Measurements from ENCODE around the gene MLLT1. TPM values are rescaled to one million over a fixed set of nuclear protein-coding genes. Genes with fewer than 3 reads are reported as not detected.

MLLT1 gene
- total RNA-seq, 1 donor from 2014 or later = 59.2 TPM

- DNase-seq (ENCODE audit: low spot score) = peak; percentile 72
- no peaks in the 10 kb centered on the region for H3K9me3 Mint-ChIP-seq (ENCODE audit: unreplicated experiment)
- peaks cover 14% of the 10 kb centered on the region for H3K4me1 Mint-ChIP-seq (ENCODE audit: unreplicated experiment)
- H3K36me3 Mint-ChIP-seq (ENCODE audit: low read depth, unreplicated experiment) = peaks cover 30% of the 10 kb centered on the region
- peaks cover 6% of the 10 kb centered on the region for H3K27me3 Mint-ChIP-seq (ENCODE audit: unreplicated experiment)
- H3K27ac Mint-ChIP-seq (ENCODE audit: unreplicated experiment) = no peak overlapping the region
- H3K4me3 Mint-ChIP-seq (ENCODE audit: unreplicated experiment) = no peak overlapping the region
- TF ChIP-seq, protein P1, sequence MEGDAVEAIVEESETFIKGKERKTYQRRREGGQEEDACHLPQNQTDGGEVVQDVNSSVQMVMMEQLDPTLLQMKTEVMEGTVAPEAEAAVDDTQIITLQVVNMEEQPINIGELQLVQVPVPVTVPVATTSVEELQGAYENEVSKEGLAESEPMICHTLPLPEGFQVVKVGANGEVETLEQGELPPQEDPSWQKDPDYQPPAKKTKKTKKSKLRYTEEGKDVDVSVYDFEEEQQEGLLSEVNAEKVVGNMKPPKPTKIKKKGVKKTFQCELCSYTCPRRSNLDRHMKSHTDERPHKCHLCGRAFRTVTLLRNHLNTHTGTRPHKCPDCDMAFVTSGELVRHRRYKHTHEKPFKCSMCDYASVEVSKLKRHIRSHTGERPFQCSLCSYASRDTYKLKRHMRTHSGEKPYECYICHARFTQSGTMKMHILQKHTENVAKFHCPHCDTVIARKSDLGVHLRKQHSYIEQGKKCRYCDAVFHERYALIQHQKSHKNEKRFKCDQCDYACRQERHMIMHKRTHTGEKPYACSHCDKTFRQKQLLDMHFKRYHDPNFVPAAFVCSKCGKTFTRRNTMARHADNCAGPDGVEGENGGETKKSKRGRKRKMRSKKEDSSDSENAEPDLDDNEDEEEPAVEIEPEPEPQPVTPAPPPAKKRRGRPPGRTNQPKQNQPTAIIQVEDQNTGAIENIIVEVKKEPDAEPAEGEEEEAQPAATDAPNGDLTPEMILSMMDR (IDR thresholded peaks at IDR 0.05; ENCODE audit: unreplicated experiment) = peak; percentile 64
Observed at GRCh38 chr19:6260912-6261650, 18.7 kb downstream of the MLLT1 start.

GRCh38 chr19:6260376-6260775 lies 19.4 kb downstream of the MLLT1 start:
- Mint-ChIP-seq H3K9me3 (ENCODE audit: unreplicated experiment) (no peaks in the 10 kb centered on the region), H3K4me1 (ENCODE audit: unreplicated experiment) (peaks cover 14% of the 10 kb centered on the region), H3K27me3 (ENCODE audit: unreplicated experiment) (peaks cover 7% of the 10 kb centered on the region), H3K36me3 (ENCODE audit: low read depth, unreplicated experiment) (peaks cover 30% of the 10 kb centered on the region), H3K4me3 (ENCODE audit: unreplicated experiment) (no peak overlapping the region), H3K27ac (ENCODE audit: unreplicated experiment) (no peak overlapping the region)
- TF ChIP-seq, protein P1 (IDR thresholded peaks at IDR 0.05; ENCODE audit: unreplicated experiment) = no peak
- DNase-seq (ENCODE audit: low spot score) = no peak

DNA sequence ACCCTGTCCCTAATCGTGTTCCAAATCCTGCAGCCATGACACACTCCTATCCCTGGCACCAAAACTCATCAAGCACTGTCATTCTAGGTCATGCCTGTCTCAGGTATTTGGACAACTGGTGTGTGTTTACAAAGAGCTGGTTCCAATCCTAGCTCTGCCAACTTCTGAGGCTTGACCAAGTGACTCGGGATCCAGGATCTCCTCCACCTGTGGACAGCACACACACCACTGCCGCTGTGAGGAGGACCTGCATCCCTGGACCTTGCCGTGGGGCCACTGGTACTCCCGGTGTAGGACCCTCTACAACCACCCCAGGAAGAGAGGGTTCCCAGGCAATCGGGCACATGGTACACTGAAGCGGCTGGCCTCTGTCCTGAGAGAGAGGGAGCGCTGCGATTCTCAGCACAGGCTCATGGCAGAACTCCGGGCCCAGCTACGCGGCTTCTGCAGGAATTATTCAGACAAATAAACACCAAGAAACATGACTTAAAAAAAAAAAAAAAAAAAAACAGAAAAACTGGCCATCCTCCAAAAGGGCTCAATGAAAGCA lies 20.4 kb downstream of the MLLT1 start:
- Mint-ChIP-seq H3K27ac (ENCODE audit: unreplicated experiment) (peak overlapping the region; percentile 19), H3K4me1 (ENCODE audit: unreplicated experiment) (peaks cover 13% of the 10 kb centered on the region), H3K4me3 (ENCODE audit: unreplicated experiment) (no peak overlapping the region), H3K36me3 (ENCODE audit: low read depth, unreplicated experiment) (peaks cover 30% of the 10 kb centered on the region), H3K9me3 (ENCODE audit: unreplicated experiment) (no peaks in the 10 kb centered on the region), H3K27me3 (ENCODE audit: unreplicated experiment) (peaks cover 7% of the 10 kb centered on the region)
- TF ChIP-seq, protein P1 (IDR thresholded peaks at IDR 0.05; ENCODE audit: unreplicated experiment) = no peak
- DNase-seq (ENCODE audit: low spot score) = no peak

GRCh38 chr19:6258812-6259311 lies 20.9 kb downstream of the MLLT1 start:
- Mint-ChIP-seq H3K4me3 (ENCODE audit: unreplicated experiment) (no peak overlapping the region), H3K36me3 (ENCODE audit: low read depth, unreplicated experiment) (peaks cover 30% of the 10 kb centered on the region), H3K27ac (ENCODE audit: unreplicated experiment) (peak overlapping the region; percentile 19), H3K27me3 (ENCODE audit: unreplicated experiment) (peaks cover 7% of the 10 kb centered on the region), H3K9me3 (ENCODE audit: unreplicated experiment) (no peaks in the 10 kb centered on the region), H3K4me1 (ENCODE audit: unreplicated experiment) (peaks cover 9% of the 10 kb centered on the region)
- no peak for DNase-seq (ENCODE audit: low spot score)
- TF ChIP-seq, protein P1 (IDR thresholded peaks at IDR 0.05; ENCODE audit: unreplicated experiment) = no peak
